ENCODE results near the gene AGA.

AGA gene

GRCh38 chr4:177441803-177442622 is at the start of gene AGA:
Gene AGA (minus strand): TSS chr4:177442437. CDS start chr4:177442375, 62 bp downstream.
- peak; percentile 92 to 96 for DNase-seq (ENCODE audit: low read depth in 2 of 2)

- no peak for DNase-seq (ENCODE audit: low read depth in 2 of 2)
Observed at GRCh38 chr4:177492022-177492421, 49.8 kb upstream of the AGA start.

GRCh38 chr4:177490769-177491168 is 48.5 kb upstream of the AGA start:
- no peak for DNase-seq (ENCODE audit: low read depth in 2 of 2)

GRCh38 chr4:177489471-177490246 is 47.4 kb upstream of the AGA start:
- no peak for DNase-seq (ENCODE audit: low read depth in 2 of 2)

GRCh38 chr4:177487977-177488376 is 45.7 kb upstream of the AGA start:
- DNase-seq (ENCODE audit: low read depth in 2 of 2): no peak

GRCh38 chr4:177485528-177485927 is 43.3 kb upstream of the AGA start:
- DNase-seq (ENCODE audit: low read depth in 2 of 2): no peak

- no peak for DNase-seq (ENCODE audit: low read depth in 2 of 2)
Observed at GRCh38 chr4:177484613-177485021, 42.4 kb upstream of the AGA start.

- DNase-seq (ENCODE audit: low read depth in 2 of 2): no peak
Observed at GRCh38 chr4:177483760-177484159, 41.5 kb upstream of the AGA start.

- no peak for DNase-seq (ENCODE audit: low read depth in 2 of 2)
Observed at GRCh38 chr4:177483271-177483670, 41.0 kb upstream of the AGA start.

GRCh38 chr4:177482367-177482766 is 40.1 kb upstream of the AGA start:
- DNase-seq (ENCODE audit: low read depth in 2 of 2): no peak

GRCh38 chr4:177480795-177481194 is 38.6 kb upstream of the AGA start:
- no peak for DNase-seq (ENCODE audit: low read depth in 2 of 2)

- no peak for DNase-seq (ENCODE audit: low read depth in 2 of 2)
Observed at GRCh38 chr4:177479063-177479462, 36.8 kb upstream of the AGA start.

GRCh38 chr4:177478496-177478895 is 36.3 kb upstream of the AGA start:
- DNase-seq (ENCODE audit: low read depth in 2 of 2): no peak

- no peak for DNase-seq (ENCODE audit: low read depth in 2 of 2)
Observed at GRCh38 chr4:177473991-177474390, 31.8 kb upstream of the AGA start.

- DNase-seq (ENCODE audit: low read depth in 2 of 2): no peak
Observed at GRCh38 chr4:177464026-177464425, 21.8 kb upstream of the AGA start.

- no peak for DNase-seq (ENCODE audit: low read depth in 2 of 2)
Observed at GRCh38 chr4:177461606-177462005, 19.4 kb upstream of the AGA start.

- DNase-seq (ENCODE audit: low read depth in 2 of 2): no peak
Observed at GRCh38 chr4:177460460-177460859, 18.2 kb upstream of the AGA start.

GRCh38 chr4:177455561-177455970 is 13.3 kb upstream of the AGA start:
- no peak for DNase-seq (ENCODE audit: low read depth in 2 of 2)

- no peak for DNase-seq (ENCODE audit: low read depth in 2 of 2)
Observed at GRCh38 chr4:177453116-177453515, 10.9 kb upstream of the AGA start.

- DNase-seq (ENCODE audit: low read depth in 2 of 2): no peak
Observed at GRCh38 chr4:177451108-177451500, 8.9 kb upstream of the AGA start.

GRCh38 chr4:177450426-177451107 is 8.3 kb upstream of the AGA start:
- DNase-seq (ENCODE audit: low read depth in 2 of 2): no peak

GRCh38 chr4:177448850-177449249 is 6.6 kb upstream of the AGA start:
- DNase-seq (ENCODE audit: low read depth in 2 of 2): no peak

All from stimulated activated CD8-positive, alpha-beta memory T cell treated with anti-CD3 and anti-CD28 coated beads, Interleukin-7, amount 100 ng/mL, for 4 hours (primary cell).